PC-9 (cell line): Measurements from ENCODE around the gene EMP1. TPM values are rescaled to one million over a fixed set of nuclear protein-coding genes. Genes with fewer than 3 reads are reported as not detected.

ENCODE experiments used
- BruUV-seq: library from RNA; stranded (reverse); fragments of 400-500 nt; replicated peaks from 2 replicates; lab custom pipeline; 2021; lab: Mats Ljungman, UMichigan
- CTCF ChIA-PET: fragments of 300-600 bp; sonication (Branson Sonifier 250); formaldehyde crosslinking; loops from one replicate; lab custom pipeline; 2022; ENCODE audit warnings: antibody characterized with exemption; lab: Charles Lee
- POLR2A ChIA-PET: fragments of 300-600 bp; sonication (Branson Sonifier 250); formaldehyde crosslinking; loops from one replicate; lab custom pipeline; 2022; ENCODE audit warnings: antibody characterized with exemption; ENCODE audit not compliant: unreplicated experiment; lab: Charles Lee
- DNase-seq, 2 experiments: peaks; one replicate each; pipeline versions ENCODE4 v3.0.0 to v3.0.0-alpha.2; 2015 to 2022; ENCODE audit warnings: mixed read lengths in 1 of 2
- H2AFZ ChIP-seq: fragments of 200-600 bp; sonication (generic); 2 replicates; pipeline ENCODE4 v1.8.1; 2017; ENCODE audit warnings: antibody characterized with exemption
- H3F3A ChIP-seq: fragments of 200-600 bp; sonication (generic); 2 replicates; pipeline ENCODE4 v1.8.1; 2017; ENCODE audit warnings: antibody characterized with exemption, mild to moderate bottlenecking, low read depth; ENCODE audit not compliant: insufficient read depth
- H3K27ac ChIP-seq: fragments of 200-600 bp; sonication (generic); 2 replicates; pipeline ENCODE4 v1.6.1; 2016; ENCODE audit warnings: mixed run types
- H3K27me3 ChIP-seq: fragments of 200-600 bp; sonication (generic); 2 replicates; pipeline ENCODE4 v1.6.1; 2016; ENCODE audit warnings: low read depth, mixed run types; ENCODE audit not compliant: insufficient read depth
- H3K36me3 ChIP-seq: fragments of 200-600 bp; sonication (generic); 2 replicates; pipeline ENCODE4 v1.6.1; 2016; ENCODE audit warnings: low read depth, mixed run types
- H3K4me1 ChIP-seq: fragments of 200-600 bp; sonication (generic); replicated peaks from 2 replicates; pipeline ENCODE4 v1.6.1; 2016; ENCODE audit warnings: mixed run types; ENCODE audit not compliant: insufficient read depth
- H3K4me2 ChIP-seq: fragments of 200-600 bp; sonication (generic); 2 replicates; pipeline ENCODE4 v1.6.1; 2017; ENCODE audit warnings: mixed run types
- H3K4me3 ChIP-seq: fragments of 200-600 bp; sonication (generic); 2 replicates; pipeline ENCODE4 v1.6.1; 2016; ENCODE audit warnings: mixed run types
- H3K79me2 ChIP-seq: fragments of 200-600 bp; sonication (generic); 2 replicates; pipeline ENCODE4 v1.6.1; 2017; ENCODE audit warnings: low read depth, mixed run types
- H3K9me2 ChIP-seq: fragments of 200-600 bp; sonication (generic); 2 replicates; pipeline ENCODE4 v1.8.1; 2017; ENCODE audit warnings: mild to moderate bottlenecking; ENCODE audit not compliant: insufficient read depth
- H3K9me3 ChIP-seq: fragments of 200-600 bp; sonication (generic); 2 replicates; pipeline ENCODE4 v1.8.1; 2016; ENCODE audit warnings: low read depth; ENCODE audit not compliant: insufficient read depth
- H4K20me1 ChIP-seq: fragments of 200-600 bp; sonication (generic); 2 replicates; pipeline ENCODE4 v1.8.1; 2017; ENCODE audit not compliant: insufficient read depth
- CTCF ChIP-seq: fragments of 200-600 bp; sonication (generic); conservative IDR thresholded peaks from 2 replicates; pipeline ENCODE4 v1.6.1; 2017; ENCODE audit warnings: mixed run types, antibody characterized with exemption, mild to moderate bottlenecking, moderate library complexity
- EZH2 ChIP-seq: fragments of 200-600 bp; sonication (generic); IDR thresholded peaks from 2 replicates; pipeline ENCODE4 v1.8.0; 2017; ENCODE audit warnings: antibody characterized with exemption, low read depth
- intact Hi-C: fragments of 100-400 bp; cut with micrococcal nuclease; formaldehyde crosslinking; loops from one replicate; pipeline ENCODE4 v1.10.0; 2022; ENCODE audit not compliant: unreplicated experiment
- total RNA-seq: library from RNA; stranded (reverse); gene quantifications from 2 replicates; pipeline ENCODE4 v1.2.3, GENCODE V29; 2021

Gene EMP1
- total RNA-seq, 1 experiment from 2014 or later = 909 TPM

- Histone ChIP-seq H3K27ac (no peak overlapping the region), H3K4me3 (no peak overlapping the region), H3K4me2 (no peak overlapping the region), H3K4me1 (peaks cover 41% of the 10 kb centered on the region), H2AFZ (no peak overlapping the region), H3F3A (peaks cover 11% of the 10 kb centered on the region), H3K9me3 (no peaks in the 10 kb centered on the region), H3K9me2 (no peaks in the 10 kb centered on the region), H3K79me2 (no peaks in the 10 kb centered on the region), H3K36me3 (no peaks in the 10 kb centered on the region), H3K27me3 (no peaks in the 10 kb centered on the region), H4K20me1 (no peaks in the 10 kb centered on the region)
- ChIA-PET CTCF (no interaction called here), POLR2A (no interaction called here)
- no peak for DNase-seq
- TF ChIP-seq EZH2 (no peak), CTCF (no peak)
- intact Hi-C loops = no loop called here
- no TSS peak for BruUV-seq
Observed at GRCh38 chr12:13189264-13189663, 7.3 kb upstream of the EMP1 start.

- H3K36me3 ChIP-seq = no peaks in the 10 kb centered on the region
- CTCF ChIA-PET = no interaction called here
- no peak for DNase-seq
- H4K20me1 ChIP-seq = no peaks in the 10 kb centered on the region
- peaks cover 22% of the 10 kb centered on the region for H3F3A ChIP-seq
- intact Hi-C loops = no loop called here
- no peaks in the 10 kb centered on the region for H3K9me2 ChIP-seq
- H3K27me3 ChIP-seq = no peaks in the 10 kb centered on the region
- POLR2A ChIA-PET = no interaction called here
- no peak for TF ChIP-seq EZH2
- TF ChIP-seq CTCF = no peak
- H3K27ac ChIP-seq = no peak overlapping the region
- BruUV-seq = no TSS peak
- no peak overlapping the region for H2AFZ ChIP-seq
- H3K4me1 ChIP-seq = peaks cover 51% of the 10 kb centered on the region
- H3K4me2 ChIP-seq = no peak overlapping the region
- no peak overlapping the region for H3K4me3 ChIP-seq
- H3K9me3 ChIP-seq = no peaks in the 10 kb centered on the region
- no peaks in the 10 kb centered on the region for H3K79me2 ChIP-seq
Observed at GRCh38 chr12:13190275-13190674, 6.3 kb upstream of the EMP1 start.

- ChIA-PET POLR2A (interaction anchor here (0.6 kb wide), 1 partner anchor 100 kb away, joined by 4 read pairs; no protein-coding TSS in a partner anchor), CTCF (interaction anchor here (0.7 kb wide), 1 partner anchor 16 kb away, joined by 3 read pairs; no protein-coding TSS in a partner anchor)
- Histone ChIP-seq H4K20me1 (peaks cover 6% of the 10 kb centered on the region; the same call in 1 of the 2 replicates), H3K36me3 (0 out of 2 replicates have a peak, but pooled peaks cover 4% of the 10 kb centered on the region), H2AFZ (no peak overlapping the region), H3K79me2 (peaks cover 11% of the 10 kb centered on the region), H3K9me3 (no peaks in the 10 kb centered on the region), H3K4me3 (no peak overlapping the region), H3K4me2 (no peak overlapping the region), H3F3A (peaks cover 37% of the 10 kb centered on the region), H3K27ac (no peak overlapping the region), H3K27me3 (no peaks in the 10 kb centered on the region), H3K4me1 (peaks cover 45% of the 10 kb centered on the region), H3K9me2 (no peaks in the 10 kb centered on the region)
- TF ChIP-seq EZH2 = no peak
- TF ChIP-seq CTCF = no peak
- intact Hi-C loops = no loop called here
- no TSS peak for BruUV-seq
- DNase-seq = no peak
Observed at GRCh38 chr12:13192719-13193118, 3.8 kb upstream of the EMP1 start.
